Astrocyte of the spinal cord (primary cell): ENCODE measurements around the gene HOXC13.

ENCODE experiments used
- DNase-seq: peaks from one replicate; pipeline ENCODE4 v3.0.0; 2011; ENCODE audit warnings: low read depth, low spot score
- H3K4me3 ChIP-seq: 2 replicates; pipeline ENCODE4 v1.5.1; 2011; ENCODE audit warnings: low read depth, mild to moderate bottlenecking, low read length, moderate library complexity
- in situ Hi-C: cut with HindIII; loops from 2 replicates; pipeline ENCODE4 v1.10.0; 2017; ENCODE audit warnings: low sequenced_read_pairs
- TF ChIP-seq, protein P1 (sequence below): IDR thresholded peaks from 2 replicates; pipeline ENCODE4 v1.5.1; 2012; ENCODE audit warnings: low read depth, mild to moderate bottlenecking, low read length, inconsistent platforms

The HOXC13 gene

GRCh38 chr12:53995002-53995377 is 56.4 kb downstream of the HOXC13 start:
- DNase-seq = no peak
- H3K4me3 ChIP-seq = no peak overlapping the region
- TF ChIP-seq, protein P1, sequence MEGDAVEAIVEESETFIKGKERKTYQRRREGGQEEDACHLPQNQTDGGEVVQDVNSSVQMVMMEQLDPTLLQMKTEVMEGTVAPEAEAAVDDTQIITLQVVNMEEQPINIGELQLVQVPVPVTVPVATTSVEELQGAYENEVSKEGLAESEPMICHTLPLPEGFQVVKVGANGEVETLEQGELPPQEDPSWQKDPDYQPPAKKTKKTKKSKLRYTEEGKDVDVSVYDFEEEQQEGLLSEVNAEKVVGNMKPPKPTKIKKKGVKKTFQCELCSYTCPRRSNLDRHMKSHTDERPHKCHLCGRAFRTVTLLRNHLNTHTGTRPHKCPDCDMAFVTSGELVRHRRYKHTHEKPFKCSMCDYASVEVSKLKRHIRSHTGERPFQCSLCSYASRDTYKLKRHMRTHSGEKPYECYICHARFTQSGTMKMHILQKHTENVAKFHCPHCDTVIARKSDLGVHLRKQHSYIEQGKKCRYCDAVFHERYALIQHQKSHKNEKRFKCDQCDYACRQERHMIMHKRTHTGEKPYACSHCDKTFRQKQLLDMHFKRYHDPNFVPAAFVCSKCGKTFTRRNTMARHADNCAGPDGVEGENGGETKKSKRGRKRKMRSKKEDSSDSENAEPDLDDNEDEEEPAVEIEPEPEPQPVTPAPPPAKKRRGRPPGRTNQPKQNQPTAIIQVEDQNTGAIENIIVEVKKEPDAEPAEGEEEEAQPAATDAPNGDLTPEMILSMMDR = no peak
- in situ Hi-C loops = no loop called here

GRCh38 chr12:53995378-53996239 is 57.0 kb downstream of the HOXC13 start:
- peak overlapping the region; percentile 29 for H3K4me3 ChIP-seq
- TF ChIP-seq, protein P1 = no peak
- in situ Hi-C loops = no loop called here
- DNase-seq = no peak
